GM06990 (cell line): ENCODE results near the gene GEN1.

Experiments used
- DNase-seq: peaks from one replicate; pipeline ENCODE4 v3.0.0-alpha.2; 2011; ENCODE audit not compliant: insufficient read length; ENCODE audit errors: extremely low read depth
- H3K27me3 ChIP-seq: replicated peaks from 2 replicates; pipeline ENCODE4 v1.6.0; 2011; ENCODE audit warnings: low read length; ENCODE audit not compliant: control insufficient read depth, insufficient read depth
- H3K36me3 ChIP-seq: 2 replicates; pipeline ENCODE4 v1.5.1; 2011; ENCODE audit warnings: low read length; ENCODE audit not compliant: control insufficient read depth, insufficient read depth
- H3K4me3 ChIP-seq: replicated peaks from 2 replicates; pipeline ENCODE4 v1.5.1; 2011; ENCODE audit warnings: low read depth, mild to moderate bottlenecking, control low read depth, low read length
- TF ChIP-seq, protein P1 (sequence below): IDR thresholded peaks from 2 replicates; pipeline ENCODE4 v1.5.1; 2011; ENCODE audit warnings: low read length, control low read depth, mild to moderate bottlenecking, inconsistent platforms; ENCODE audit not compliant: insufficient read depth, poor library complexity, severe bottlenecking

The GEN1 gene

GRCh38 chr2:17733599-17733998, 20.3 kb upstream of the GEN1 start:
- Histone ChIP-seq H3K4me3 (no peak overlapping the region), H3K36me3 (peaks cover 12% of the 10 kb centered on the region), H3K27me3 (no peaks in the 10 kb centered on the region)
- TF ChIP-seq, protein P1, sequence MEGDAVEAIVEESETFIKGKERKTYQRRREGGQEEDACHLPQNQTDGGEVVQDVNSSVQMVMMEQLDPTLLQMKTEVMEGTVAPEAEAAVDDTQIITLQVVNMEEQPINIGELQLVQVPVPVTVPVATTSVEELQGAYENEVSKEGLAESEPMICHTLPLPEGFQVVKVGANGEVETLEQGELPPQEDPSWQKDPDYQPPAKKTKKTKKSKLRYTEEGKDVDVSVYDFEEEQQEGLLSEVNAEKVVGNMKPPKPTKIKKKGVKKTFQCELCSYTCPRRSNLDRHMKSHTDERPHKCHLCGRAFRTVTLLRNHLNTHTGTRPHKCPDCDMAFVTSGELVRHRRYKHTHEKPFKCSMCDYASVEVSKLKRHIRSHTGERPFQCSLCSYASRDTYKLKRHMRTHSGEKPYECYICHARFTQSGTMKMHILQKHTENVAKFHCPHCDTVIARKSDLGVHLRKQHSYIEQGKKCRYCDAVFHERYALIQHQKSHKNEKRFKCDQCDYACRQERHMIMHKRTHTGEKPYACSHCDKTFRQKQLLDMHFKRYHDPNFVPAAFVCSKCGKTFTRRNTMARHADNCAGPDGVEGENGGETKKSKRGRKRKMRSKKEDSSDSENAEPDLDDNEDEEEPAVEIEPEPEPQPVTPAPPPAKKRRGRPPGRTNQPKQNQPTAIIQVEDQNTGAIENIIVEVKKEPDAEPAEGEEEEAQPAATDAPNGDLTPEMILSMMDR = no peak
- no peak for DNase-seq

- no peak for DNase-seq
- H3K36me3 ChIP-seq = peaks cover 11% of the 10 kb centered on the region
These were observed 18.1 kb upstream of the GEN1 start for GRCh38 chr2:17735864-17736263.

DNA sequence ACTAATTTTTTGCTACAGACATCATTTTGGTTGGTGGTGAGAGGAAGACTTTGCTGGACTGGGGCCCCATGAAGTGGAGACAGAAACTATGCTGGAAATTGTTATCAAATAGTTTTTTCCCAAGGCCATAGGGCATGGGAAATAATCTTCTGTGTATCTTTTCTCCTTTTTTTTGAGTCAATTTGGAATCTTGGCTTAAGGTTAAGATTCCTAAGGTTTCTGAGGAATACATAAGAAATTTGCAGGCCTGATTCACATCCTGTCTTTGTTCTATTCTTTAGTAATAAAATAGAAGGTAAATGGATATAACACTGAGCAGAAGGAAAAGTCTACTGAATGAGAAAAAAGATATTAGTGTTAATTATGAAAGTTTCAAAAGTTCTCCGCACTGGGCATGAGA, 16.9 kb upstream of the GEN1 start:
- Histone ChIP-seq H3K4me3 (no peak overlapping the region), H3K36me3 (peaks cover 11% of the 10 kb centered on the region), H3K27me3 (no peaks in the 10 kb centered on the region)
- TF ChIP-seq, protein P1 = no peak
- no peak for DNase-seq

More at GRCh38 chr2:17735864-17736263, 18.1 kb upstream of the GEN1 start:
- no peak overlapping the region for H3K4me3 ChIP-seq
- TF ChIP-seq, protein P1 = no peak
- H3K27me3 ChIP-seq = no peaks in the 10 kb centered on the region

GRCh38 chr2:17740203-17740602, 13.7 kb upstream of the GEN1 start:
- peaks cover 8% of the 10 kb centered on the region for H3K36me3 ChIP-seq
- no peak overlapping the region for H3K4me3 ChIP-seq
- TF ChIP-seq, protein P1 = no peak
- DNase-seq = no peak
- no peaks in the 10 kb centered on the region for H3K27me3 ChIP-seq

DNA sequence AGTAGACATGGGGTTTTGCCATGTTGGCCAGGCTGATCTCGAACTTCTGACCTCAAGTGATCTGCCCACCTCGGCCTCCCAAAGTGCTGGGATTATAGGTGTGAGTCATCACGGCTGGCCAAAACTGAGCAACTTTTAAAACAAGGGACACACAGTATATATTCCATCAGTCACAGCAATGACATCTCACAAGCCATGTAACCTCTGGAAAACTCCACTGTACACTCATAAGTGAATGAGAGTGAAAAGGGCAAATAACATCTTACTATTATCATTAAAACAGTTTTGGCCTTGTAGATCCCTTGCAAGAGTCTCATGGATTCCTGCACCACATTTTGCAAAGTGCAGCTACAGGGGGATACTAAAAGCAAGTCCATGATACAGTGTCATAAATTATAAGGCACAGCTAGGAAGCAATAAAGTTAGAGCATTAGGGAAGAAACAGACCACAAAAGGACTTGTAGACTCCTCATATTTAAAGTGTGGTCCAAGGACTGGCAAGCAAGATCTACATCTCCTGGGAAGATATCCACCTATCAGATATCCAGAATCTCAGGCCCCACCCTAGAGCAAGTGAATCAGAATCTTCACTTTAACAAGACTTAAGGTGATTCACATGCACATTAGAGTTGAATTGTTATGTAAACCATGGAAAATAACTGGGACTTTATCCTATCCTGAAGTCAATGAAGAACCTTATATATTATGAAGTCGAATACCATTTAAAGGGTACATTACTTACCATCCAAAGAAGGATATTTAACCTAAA, 6.1 kb upstream of the GEN1 start:
- DNase-seq = no peak
- H3K36me3 ChIP-seq = no peaks in the 10 kb centered on the region
- no peak overlapping the region for H3K4me3 ChIP-seq

More for the DNA sequence above, 6.1 kb upstream of the GEN1 start:
- H3K27me3 ChIP-seq = no peaks in the 10 kb centered on the region
- TF ChIP-seq, protein P1 = no peak
